GM19395 (cell line): ENCODE measurements around the gene TMEM119.

Source experiments
- ATAC-seq: cut with Tn5 transposase; IDR thresholded peaks from one replicate; pipeline ENCODE4 v1.9.1; 2021; ENCODE audit warnings: mild to moderate bottlenecking, moderate library complexity; ENCODE audit not compliant: unreplicated experiment

TMEM119 gene

DNA sequence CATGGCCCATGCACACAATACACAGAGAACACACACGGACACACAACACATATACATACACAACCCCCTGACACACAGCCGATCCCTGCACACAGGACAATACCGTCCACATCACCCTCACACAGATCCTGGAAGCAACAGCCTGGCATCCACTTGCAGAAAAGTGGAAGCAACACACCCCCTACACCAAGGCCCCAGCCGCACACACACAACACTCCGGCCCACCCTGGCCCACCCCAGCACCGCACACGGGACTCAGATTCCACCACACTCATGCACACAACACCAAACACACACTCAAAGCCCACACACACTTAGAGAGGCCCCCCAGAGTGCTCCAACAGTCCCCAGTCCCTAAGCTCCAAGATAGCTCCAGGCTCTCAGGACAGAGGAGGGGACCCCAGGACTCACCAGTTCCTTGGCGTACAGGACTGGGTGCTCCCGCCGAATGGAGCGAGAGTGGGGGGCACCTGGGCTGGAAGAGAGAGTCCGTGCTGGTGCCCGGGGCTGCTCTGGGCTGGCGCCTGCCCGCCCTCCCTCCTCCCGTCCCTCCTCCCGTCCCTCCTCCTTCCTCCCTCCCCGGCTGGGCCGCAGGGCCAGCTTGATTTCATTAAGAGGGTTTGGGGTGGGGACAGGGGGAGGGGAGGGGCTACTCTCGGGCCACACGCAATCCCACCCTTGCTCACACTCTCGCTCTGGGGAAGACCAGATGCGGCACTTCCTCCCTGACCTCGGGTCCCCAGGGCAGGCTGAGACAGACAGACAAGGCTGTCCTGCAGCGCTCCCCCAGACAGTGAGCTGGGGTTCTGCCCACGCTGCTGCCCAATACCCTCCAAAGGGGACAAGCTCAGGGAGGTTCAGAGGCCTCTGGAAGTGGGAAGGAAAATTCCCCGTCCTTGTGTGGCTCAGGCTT lies at the start of gene TMEM119:
Gene TMEM119, minus strand, starts transcription at position 526 of the 913 bp plus-strand sequence. CDS start 5,701 bp downstream, outside the sequence.
- ATAC-seq, result no peak

DNA sequence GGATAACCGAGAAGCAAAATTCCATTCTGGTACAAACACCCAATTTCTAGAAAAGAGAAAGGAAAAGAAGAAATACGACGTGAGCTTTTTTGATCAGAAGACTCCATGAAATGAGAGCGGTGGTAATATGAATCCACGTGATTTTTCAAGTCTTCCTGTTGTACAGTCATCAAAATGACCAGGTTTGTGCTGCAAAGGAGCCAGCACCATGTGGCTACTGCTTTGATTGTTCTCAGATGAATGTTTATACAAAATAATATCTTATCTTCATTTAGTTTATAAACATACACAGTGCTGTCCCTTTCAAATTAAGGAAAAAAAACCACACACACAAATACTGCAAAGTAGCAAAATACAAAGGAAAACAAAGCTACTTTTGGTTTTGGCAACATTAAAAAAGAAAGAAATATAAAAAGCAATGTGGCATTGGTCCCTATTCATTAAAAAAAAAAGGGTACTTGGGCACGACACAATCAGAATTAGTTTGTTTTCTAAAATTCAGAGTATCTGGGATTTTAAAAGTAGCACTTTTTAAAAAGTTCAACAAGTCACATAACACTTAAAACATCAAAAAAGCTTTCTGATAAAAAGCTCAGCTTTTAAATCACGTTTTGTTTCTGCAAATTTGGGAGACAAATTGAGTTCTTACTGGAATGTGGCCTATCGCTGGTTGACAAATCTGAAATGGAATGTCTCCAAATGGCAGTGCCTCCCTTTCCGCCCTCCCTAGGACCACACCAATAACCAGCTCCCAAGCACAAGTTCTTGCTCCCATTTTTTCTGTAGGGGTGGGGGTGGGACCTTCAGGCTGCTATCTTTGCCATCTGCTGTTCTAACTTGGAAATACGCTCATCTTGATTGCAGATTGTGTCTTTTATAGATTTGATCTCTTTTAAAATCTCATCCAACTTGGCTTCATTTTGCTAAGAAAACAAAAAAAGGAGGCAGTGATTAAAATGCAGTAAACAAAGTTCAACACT lies 49.0 kb upstream of the TMEM119 start:
- no peak for ATAC-seq

- no peak for ATAC-seq
These were observed 48.1 kb upstream of the TMEM119 start for GRCh38 chr12:108645686-108646599.

- no peak for ATAC-seq
These were observed 46.9 kb upstream of the TMEM119 start for GRCh38 chr12:108644811-108645120.

- no peak for ATAC-seq
These were observed 46.3 kb upstream of the TMEM119 start for GRCh38 chr12:108643941-108644810.

DNA sequence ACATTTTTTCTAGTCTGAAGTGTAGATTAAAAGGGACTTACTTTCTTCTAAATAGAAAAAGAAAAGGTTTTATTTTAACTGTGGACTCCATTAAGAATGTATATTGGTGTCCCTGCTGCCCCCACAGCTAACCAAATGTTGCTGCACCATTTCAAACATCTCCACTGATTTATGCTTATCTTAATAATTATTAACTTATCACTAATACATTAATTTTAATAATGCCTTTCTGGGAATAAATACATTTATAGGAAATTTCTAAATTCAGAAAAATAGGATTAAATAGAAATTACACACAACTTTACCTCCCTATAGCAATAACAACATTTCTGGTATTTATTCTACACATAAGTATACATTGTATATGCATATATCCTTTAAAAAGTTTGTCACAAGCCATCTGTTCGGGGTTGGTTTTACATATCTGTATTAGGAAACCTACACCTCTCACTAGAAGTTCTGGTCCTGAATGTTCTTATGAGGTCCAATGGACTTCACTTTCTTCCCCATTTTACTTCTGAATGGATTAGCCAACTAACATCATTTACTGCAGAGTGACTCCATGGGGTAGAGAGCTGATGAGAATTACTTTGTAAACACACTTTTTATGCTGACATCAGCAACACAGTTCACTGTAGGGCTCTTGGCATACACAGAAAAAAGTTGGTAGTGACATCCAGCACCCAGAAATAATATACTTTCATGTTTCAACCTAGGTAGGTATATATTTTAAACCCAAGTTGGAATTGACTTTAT lies 45.2 kb upstream of the TMEM119 start:
- no peak for ATAC-seq

DNA sequence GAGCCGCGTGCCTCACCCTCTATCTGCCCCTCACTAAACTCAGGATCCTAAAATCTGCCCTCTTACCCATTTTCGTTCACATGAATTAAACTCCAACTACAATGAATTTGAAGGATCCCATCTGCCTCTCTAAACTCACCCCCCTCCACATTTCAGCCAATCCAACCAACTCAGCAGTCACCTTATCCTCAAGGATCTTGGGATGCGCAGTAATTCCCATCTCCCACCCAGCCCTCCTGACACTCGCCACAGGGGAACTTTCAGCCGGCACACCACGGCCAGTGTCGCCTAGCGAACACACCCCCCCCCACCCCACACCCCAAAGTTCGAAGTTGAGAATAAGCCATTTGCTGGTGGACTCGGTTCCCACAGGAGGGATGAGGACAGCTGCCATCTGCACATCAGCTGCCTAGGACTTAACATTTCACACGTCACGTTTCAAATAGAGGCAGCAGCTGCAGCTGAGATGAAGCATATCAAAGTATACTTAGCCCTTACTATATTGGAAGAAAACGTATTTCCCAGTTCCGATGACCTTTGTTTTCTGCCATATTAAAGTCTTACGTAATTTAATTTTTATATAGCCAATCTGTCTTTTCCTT lies 44.5 kb upstream of the TMEM119 start:
- no peak for ATAC-seq

DNA sequence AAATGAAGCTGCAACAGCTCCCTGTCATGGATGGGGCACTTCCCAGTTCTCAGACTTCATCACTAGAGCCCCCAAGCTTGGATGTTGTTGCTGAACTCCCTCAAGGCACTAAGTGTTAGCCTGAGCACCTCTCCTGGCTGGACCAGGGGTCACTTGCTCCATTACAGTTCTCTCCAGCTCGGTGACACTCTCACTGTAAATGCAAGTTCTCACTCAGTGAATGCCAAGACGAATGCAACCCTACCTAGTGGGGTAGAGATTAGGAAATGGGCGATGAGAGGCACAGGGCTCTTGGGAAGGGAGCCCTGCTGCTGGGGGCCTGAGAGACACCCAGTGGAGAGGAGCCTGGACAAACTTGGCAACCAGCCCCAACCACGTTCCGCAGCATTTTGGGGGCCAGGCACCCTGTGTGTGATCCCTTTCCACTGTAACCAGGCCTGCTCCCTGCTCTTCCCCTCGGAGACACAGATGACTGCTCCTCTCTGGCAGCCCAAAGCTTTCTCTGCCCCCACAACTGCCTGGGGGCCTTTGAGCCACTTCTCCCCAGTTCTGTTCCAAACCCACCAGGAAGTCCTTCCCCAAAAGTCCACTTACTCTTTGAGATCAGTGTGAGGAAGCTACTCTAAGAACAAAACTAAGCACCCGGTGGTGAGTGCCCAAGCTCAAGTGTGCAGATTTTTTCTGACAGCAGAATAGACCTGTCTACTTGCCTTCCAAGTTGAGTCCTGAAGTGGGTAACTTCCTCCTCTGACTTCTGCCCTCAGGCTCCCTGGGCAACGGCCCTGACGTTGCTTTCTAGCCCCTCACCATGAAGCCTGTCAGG lies 43.8 kb upstream of the TMEM119 start:
- ATAC-seq, result no peak

- no peak for ATAC-seq
These were observed 43.0 kb upstream of the TMEM119 start for GRCh38 chr12:108640802-108641445.

- no peak for ATAC-seq
These were observed 41.3 kb upstream of the TMEM119 start for GRCh38 chr12:108638997-108639822.

DNA sequence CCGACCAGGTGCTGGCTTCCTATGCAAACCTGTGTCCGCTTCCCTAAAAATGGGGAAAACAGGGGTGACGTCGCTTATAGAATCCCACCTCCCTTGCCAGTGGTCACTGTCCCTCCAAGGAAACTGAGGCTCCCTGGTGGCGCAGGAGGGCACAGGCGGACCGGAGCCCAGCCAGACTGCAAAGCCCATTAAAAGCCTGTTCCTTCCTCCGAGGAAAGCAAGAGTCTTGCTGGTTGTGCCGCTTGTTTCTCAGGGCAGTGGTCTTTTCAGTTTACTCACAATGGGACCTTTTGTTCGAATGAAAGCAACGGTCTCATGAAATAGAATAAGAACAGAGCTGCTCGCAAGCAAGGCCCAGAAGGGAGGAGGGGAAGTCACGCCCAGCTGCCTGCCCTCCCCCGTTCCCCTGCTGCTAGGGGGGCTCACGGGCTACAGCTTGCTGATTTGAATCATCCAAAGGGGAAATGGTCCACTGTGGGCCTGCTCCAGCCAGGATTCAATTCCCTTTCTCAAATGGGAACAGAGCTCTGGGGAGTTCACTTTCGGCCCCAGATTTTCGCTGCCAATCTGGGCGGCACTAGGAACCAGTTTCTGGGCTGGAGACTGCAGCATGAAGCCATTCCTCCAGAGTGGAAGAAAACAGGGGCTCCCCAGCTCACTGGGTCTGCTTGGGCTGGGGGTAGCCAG lies 40.4 kb upstream of the TMEM119 start:
- no peak for ATAC-seq

DNA sequence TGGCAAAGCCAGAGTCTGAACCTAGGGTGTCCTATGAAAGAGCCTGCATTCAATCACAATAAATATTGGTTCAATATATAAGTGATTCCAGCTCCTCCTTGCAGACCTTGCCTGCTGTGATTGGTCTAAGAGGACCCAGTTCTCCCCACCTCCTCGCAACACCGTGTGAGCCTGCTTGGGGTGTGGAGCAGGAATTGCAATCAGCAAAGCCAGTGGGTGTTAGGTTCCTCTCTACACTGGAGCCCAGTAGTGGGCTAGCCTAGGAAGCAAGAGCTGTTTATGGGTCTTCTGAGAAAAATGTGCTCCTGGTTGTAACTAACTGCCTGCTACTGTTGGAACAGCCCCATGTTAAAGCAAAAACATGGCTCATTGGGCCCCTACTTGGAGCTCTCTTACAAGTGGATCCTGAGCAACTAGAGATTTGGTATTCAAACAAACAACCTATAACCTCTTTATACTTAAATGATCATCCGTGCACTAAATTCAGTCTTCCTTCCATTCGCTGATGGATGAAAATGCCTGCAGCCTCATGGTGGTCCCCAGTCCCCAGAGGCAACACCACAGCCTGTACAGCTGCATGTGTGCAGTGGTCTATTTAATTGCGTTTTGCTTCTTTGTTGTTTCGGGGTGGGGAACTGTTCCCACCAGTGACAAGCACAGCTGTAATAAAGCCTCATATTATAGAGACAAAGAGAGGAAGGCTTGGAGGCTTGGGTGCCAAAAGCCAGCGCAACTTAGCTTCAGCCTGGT lies 39.5 kb upstream of the TMEM119 start:
- ATAC-seq, result no peak

GRCh38 chr12:108635997-108636808 lies 38.3 kb upstream of the TMEM119 start:
- ATAC-seq, result peak; percentile 1
